CD14-positive monocyte (primary cell): ENCODE data around the gene ADAMTS8. TPM values are rescaled to one million over a fixed set of nuclear protein-coding genes. Genes with fewer than 3 reads are reported as not detected.

Experiments
- DNase-seq, 3 donors: peaks; one replicate each; pipeline ENCODE4 v3.0.0-alpha.2; 2011 to 2022
- H2AFZ ChIP-seq: 2 replicates; pipeline ENCODE4 v1.6.0; 2012; ENCODE audit warnings: mild to moderate bottlenecking, low read depth, low read length, inconsistent platforms; ENCODE audit not compliant: insufficient read depth, poor library complexity, severe bottlenecking
- H3K27ac ChIP-seq, 2 donors: 1 replicate in 1 of 2; 2 replicates in 1 of 2; pipeline ENCODE4 v1.5.1; 2012 to 2013; ENCODE audit warnings: low read length in 2 of 2, control low read depth in 1 of 2, inconsistent platforms in 1 of 2, low read depth in 1 of 2, mild to moderate bottlenecking in 1 of 2
- H3K27me3 ChIP-seq, 2 donors: one replicate each; pipeline versions ENCODE4 v1.6.0 to v1.6.1; 2011 to 2013; ENCODE audit warnings: low read length in 2 of 2; ENCODE audit not compliant: control insufficient read depth in 2 of 2, insufficient read depth in 2 of 2
- H3K36me3 ChIP-seq, 2 donors: replicated peaks in 1 of 2; 1 replicate in 1 of 2; 2 replicates in 1 of 2; pipeline versions ENCODE4 v1.5.1 to v1.6.1; 2012 to 2013; ENCODE audit warnings: low read length in 2 of 2, control low read depth in 1 of 2, inconsistent platforms in 1 of 2, mild to moderate bottlenecking in 1 of 2; ENCODE audit not compliant: insufficient read depth in 2 of 2, control insufficient read depth in 1 of 2
- H3K4me1 ChIP-seq, 2 donors: 1 replicate in 1 of 2; 2 replicates in 1 of 2; pipeline versions ENCODE4 v1.5.1 to v1.6.1; 2012 to 2013; ENCODE audit warnings: low read length in 2 of 2, control low read depth in 1 of 2, inconsistent platforms in 1 of 2, mild to moderate bottlenecking in 1 of 2, moderate library complexity in 1 of 2; ENCODE audit not compliant: insufficient read depth in 2 of 2, control insufficient read depth in 1 of 2
- H3K4me2 ChIP-seq: replicated peaks from 2 replicates; pipeline ENCODE3; 2012; ENCODE audit warnings: low read length, moderate library complexity, mild to moderate bottlenecking; ENCODE audit not compliant: poor library complexity, severe bottlenecking; ENCODE audit errors: extremely low read depth
- H3K4me3 ChIP-seq, 3 experiments: fragments of 200-600 bp in 1 of 3; sonication (generic) in 1 of 3; replicated peaks in 1 of 3; 1 replicate in 2 of 3; 2 replicates in 1 of 3; pipeline ENCODE4 v1.5.1; 2011 to 2013; ENCODE audit warnings: low read length in 3 of 3, mild to moderate bottlenecking in 3 of 3, control low read depth in 2 of 3, low read depth in 2 of 3, inconsistent platforms in 1 of 3, moderate library complexity in 1 of 3
- H3K79me2 ChIP-seq: 2 replicates; pipeline ENCODE4 v1.6.0; 2012; ENCODE audit warnings: mild to moderate bottlenecking, control low read depth, inconsistent platforms, low read length, moderate library complexity; ENCODE audit not compliant: insufficient read depth
- H3K9ac ChIP-seq: 2 replicates; pipeline ENCODE4 v1.6.0; 2017; ENCODE audit warnings: low read length, mild to moderate bottlenecking; ENCODE audit not compliant: insufficient read depth, poor library complexity, severe bottlenecking
- H3K9me3 ChIP-seq, 2 donors: replicated peaks in 1 of 2; 1 replicate in 1 of 2; 2 replicates in 1 of 2; pipeline versions ENCODE4 v1.5.1 to v1.6.1; 2012 to 2013; ENCODE audit warnings: low read length in 2 of 2, control low read depth in 1 of 2; ENCODE audit not compliant: control insufficient read depth in 1 of 2, insufficient read depth in 1 of 2
- H4K20me1 ChIP-seq: 2 replicates; pipeline ENCODE4 v1.6.0; 2012; ENCODE audit warnings: mild to moderate bottlenecking, low read length, control low read depth, moderate library complexity; ENCODE audit not compliant: insufficient read depth
- H3K27ac Mint-ChIP-seq, 7 donors: one replicate each; pipeline ENCODE4 v1.8.0; 2020; ENCODE audit warnings: mild to moderate bottlenecking in 7 of 7, mixed read lengths in 7 of 7, moderate library complexity in 6 of 7, inconsistent platforms in 2 of 7
- H3K27me3 Mint-ChIP-seq, 3 donors: one replicate each; pipeline ENCODE4 v1.8.0; 2021 to 2022; ENCODE audit warnings: low read depth in 3 of 3, mild to moderate bottlenecking in 3 of 3, mixed read lengths in 3 of 3, moderate library complexity in 3 of 3, inconsistent platforms in 1 of 3
- H3K36me3 Mint-ChIP-seq, 2 donors: one replicate each; pipeline ENCODE4 v1.8.0; 2020; ENCODE audit warnings: mixed read lengths in 2 of 2, inconsistent platforms in 1 of 2, mild to moderate bottlenecking in 1 of 2
- H3K4me1 Mint-ChIP-seq: one replicate; pipeline ENCODE4 v1.8.0; 2020; ENCODE audit warnings: mild to moderate bottlenecking, mixed read lengths
- H3K4me3 Mint-ChIP-seq, 2 donors: one replicate each; pipeline ENCODE4 v1.8.0; 2020; ENCODE audit warnings: mild to moderate bottlenecking in 2 of 2, mixed read lengths in 2 of 2, moderate library complexity in 1 of 2
- H3K9me3 Mint-ChIP-seq, 7 donors: one replicate each; pipeline ENCODE4 v1.8.0; 2020 to 2022; ENCODE audit warnings: mixed read lengths in 7 of 7, mild to moderate bottlenecking in 6 of 7, moderate library complexity in 6 of 7, inconsistent platforms in 2 of 7
- whole genome bisulfite sequencing: methylation state at CpG from one replicate; pipeline ENCODE4 v1.1.5; 2013; ENCODE audit warnings: missing lambda C conversion rate; ENCODE audit not compliant: insufficient coverage; 5-methylcytosine and 5-hydroxymethylcytosine counted together
- intact Hi-C, 2 donors: fragments of 100-400 bp; cut with micrococcal nuclease; formaldehyde crosslinking; loops; one replicate each; pipeline versions ENCODE4 v1.15.0 to v1.15.1; 2023
- polyA plus RNA-seq, 3 donors: library from polyadenylated mRNA; depleted of rRNA in 1 of 3; unstranded in 2 of 3; stranded (reverse) in 1 of 3; fragments of 300-500 nt in 2 of 3; fragments of >200 nt in 1 of 3; fragmentation: Illumina TruSeq in 2 of 3; gene quantifications; 1 replicate in 2 of 3; 2 replicates in 1 of 3; pipeline ENCODE4 v1.2.3, GENCODE V29; 2012 to 2021
- TF ChIP-seq, protein P1 (sequence below): fragments of 200-600 bp; IDR thresholded peaks from one replicate; pipeline ENCODE4 v1.8.0; 2022; ENCODE audit warnings: antibody characterized with exemption, mild to moderate bottlenecking

ADAMTS8 gene
- polyA plus RNA-seq, 3 donors = not detected

DNA sequence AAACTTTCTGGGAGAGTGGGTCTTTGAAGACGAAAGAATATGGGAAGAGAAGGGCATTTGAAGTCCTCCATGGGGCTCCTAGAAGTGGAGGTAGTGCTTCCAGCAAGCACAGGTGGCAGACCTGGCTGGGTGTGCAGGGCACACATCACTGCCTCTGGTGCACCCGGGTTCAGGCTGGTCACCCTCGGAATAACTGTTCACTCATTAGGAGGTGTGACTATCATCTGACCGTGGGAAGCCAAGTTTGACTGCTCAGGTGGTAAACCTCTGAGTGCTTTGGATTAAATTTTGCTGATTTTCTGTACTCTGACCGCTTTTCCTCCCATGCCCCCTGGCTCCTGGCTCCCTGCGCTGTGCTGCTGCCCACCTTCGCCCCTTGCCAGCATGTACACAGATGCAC lies 31.1 kb upstream of the ADAMTS8 start:
- no peak overlapping the region for H3K27ac ChIP-seq
- no peaks in the 10 kb centered on the region for H3K79me2 ChIP-seq
- peaks cover 0 to 2% of the 10 kb centered on the region in 2 donors for H3K27me3 ChIP-seq
- no peak overlapping the region for H3K9ac ChIP-seq
- no peaks in the 10 kb centered on the region for H4K20me1 ChIP-seq
- intact Hi-C loops = no loop called here
- no peaks in the 10 kb centered on the region for H3K4me1 ChIP-seq
- Mint-ChIP-seq H3K9me3 (no peaks in the 10 kb centered on the region), H3K4me3 (no peak overlapping the region), H3K27me3 (peaks cover 8 to 9% (median 8%) of the 10 kb centered on the region in 3 donors), H3K4me1 (peaks cover 2% of the 10 kb centered on the region), H3K27ac (no peak overlapping the region), H3K36me3 (no peaks in the 10 kb centered on the region)
- no peak overlapping the region for H3K4me3 ChIP-seq
- H3K9me3 ChIP-seq = no peaks in the 10 kb centered on the region
- no peak overlapping the region for H2AFZ ChIP-seq
- DNase-seq = no peak
- 83% methylated on average over 3 of the region's 7 CpGs for WGBS
- no peak overlapping the region for H3K4me2 ChIP-seq
- TF ChIP-seq, protein P1, sequence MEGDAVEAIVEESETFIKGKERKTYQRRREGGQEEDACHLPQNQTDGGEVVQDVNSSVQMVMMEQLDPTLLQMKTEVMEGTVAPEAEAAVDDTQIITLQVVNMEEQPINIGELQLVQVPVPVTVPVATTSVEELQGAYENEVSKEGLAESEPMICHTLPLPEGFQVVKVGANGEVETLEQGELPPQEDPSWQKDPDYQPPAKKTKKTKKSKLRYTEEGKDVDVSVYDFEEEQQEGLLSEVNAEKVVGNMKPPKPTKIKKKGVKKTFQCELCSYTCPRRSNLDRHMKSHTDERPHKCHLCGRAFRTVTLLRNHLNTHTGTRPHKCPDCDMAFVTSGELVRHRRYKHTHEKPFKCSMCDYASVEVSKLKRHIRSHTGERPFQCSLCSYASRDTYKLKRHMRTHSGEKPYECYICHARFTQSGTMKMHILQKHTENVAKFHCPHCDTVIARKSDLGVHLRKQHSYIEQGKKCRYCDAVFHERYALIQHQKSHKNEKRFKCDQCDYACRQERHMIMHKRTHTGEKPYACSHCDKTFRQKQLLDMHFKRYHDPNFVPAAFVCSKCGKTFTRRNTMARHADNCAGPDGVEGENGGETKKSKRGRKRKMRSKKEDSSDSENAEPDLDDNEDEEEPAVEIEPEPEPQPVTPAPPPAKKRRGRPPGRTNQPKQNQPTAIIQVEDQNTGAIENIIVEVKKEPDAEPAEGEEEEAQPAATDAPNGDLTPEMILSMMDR = no peak
- H3K36me3 ChIP-seq = no peaks in the 10 kb centered on the region

DNA sequence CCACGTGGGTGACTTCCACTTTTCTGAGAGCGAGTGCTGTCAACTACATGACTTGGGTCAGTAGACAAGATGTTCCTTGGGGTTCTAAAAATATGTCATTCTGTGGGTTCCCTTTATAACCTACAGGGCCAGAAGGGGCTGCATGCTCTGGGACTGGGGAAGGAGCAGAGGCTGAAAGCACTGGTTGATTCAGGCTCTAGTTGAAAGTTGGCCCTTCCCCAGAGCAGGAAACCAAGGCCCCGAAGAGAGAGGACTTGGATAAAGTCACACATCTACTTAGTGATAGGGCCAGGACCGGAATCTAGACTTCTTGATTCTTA lies 30.0 kb upstream of the ADAMTS8 start:
- Mint-ChIP-seq H3K36me3 (no peaks in the 10 kb centered on the region), H3K4me3 (no peak overlapping the region), H3K27ac (no peak overlapping the region), H3K9me3 (no peaks in the 10 kb centered on the region), H3K4me1 (no peaks in the 10 kb centered on the region), H3K27me3 (peaks cover 8 to 14% (median 14%) of the 10 kb centered on the region in 3 donors)
- intact Hi-C loops = no loop called here
- H4K20me1 ChIP-seq = no peaks in the 10 kb centered on the region
- TF ChIP-seq, protein P1 = no peak
- no peaks in the 10 kb centered on the region for H3K4me1 ChIP-seq
- no peak overlapping the region for H3K27ac ChIP-seq
- H3K36me3 ChIP-seq = no peaks in the 10 kb centered on the region
- H3K9me3 ChIP-seq = no peaks in the 10 kb centered on the region
- peaks cover 0 to 2% of the 10 kb centered on the region in 2 donors for H3K27me3 ChIP-seq
- DNase-seq = no peak
- 83% methylated on average over 3 of the region's 4 CpGs for WGBS
- no peak overlapping the region for H2AFZ ChIP-seq
- no peaks in the 10 kb centered on the region for H3K79me2 ChIP-seq
- H3K4me2 ChIP-seq = no peak overlapping the region
- H3K4me3 ChIP-seq = no peak overlapping the region
- no peak overlapping the region for H3K9ac ChIP-seq
